ENCODE results near the gene POLG. TPM values are rescaled to one million over a fixed set of nuclear protein-coding genes. Genes with fewer than 3 reads are reported as not detected.

The POLG gene
- total RNA-seq, 1 experiment from 2014 or later: 50.5 TPM

- no peaks in the 10 kb centered on the region for H3K9me3 ChIP-seq (replicated peaks)
- no peak overlapping the region for H3K27ac ChIP-seq
- DNase-seq: no peak
- H3K4me1 ChIP-seq: no peaks in the 10 kb centered on the region
- H3K36me3 ChIP-seq: no peaks in the 10 kb centered on the region
- H3K27me3 ChIP-seq: peaks cover under 1% of the 10 kb centered on the region
- no peak overlapping the region for H3K4me3 ChIP-seq
Observed at GRCh38 chr15:89374086-89374981, 39.7 kb upstream of the POLG start.

DNA sequence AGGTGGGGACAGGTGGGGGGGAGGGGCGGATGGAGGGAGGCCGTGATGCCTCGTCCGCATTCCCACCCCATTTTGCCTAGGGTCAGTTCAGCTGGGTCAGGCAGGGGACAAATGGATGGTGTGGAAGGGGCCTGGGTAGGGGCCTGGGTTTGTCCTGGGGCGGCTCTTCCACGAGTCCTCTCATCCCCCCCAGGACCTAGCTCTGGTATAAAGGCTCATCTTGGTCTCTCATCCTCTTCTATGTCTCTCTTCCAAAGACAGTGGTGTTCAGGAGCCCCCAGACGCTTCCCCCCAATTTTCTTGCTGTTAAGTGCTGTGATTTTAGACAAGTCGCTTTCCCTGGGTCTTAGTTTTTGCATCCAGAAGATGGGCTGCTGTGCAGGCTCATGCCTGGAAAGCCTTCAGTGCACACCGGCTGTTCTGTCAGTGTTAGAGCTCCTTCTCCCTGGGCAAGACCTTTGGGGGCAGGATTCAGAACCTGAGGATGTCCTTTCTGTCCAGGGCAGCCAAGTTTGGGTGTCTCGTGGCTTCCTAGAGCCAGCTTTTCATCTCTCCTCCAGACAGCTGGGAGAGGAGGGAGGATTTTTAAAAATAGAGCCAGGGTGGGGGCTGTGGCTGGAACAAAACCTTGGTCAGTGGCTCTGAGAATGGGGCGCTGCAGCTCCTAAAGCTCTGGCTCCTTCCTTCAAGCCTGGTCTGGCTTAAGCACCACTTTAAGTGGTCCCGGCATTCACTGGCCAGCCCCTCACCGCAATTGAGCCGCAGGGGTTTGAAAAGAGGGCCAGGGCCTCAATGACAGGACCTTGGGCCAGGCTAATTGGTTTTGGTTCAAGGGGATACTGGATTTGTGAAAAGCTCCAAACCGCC is 37.7 kb upstream of the POLG start:
- H3K9me3 ChIP-seq (replicated peaks): no peaks in the 10 kb centered on the region
- H3K4me3 ChIP-seq: no peak overlapping the region
- H3K27me3 ChIP-seq: peaks cover 7% of the 10 kb centered on the region
- H3K4me1 ChIP-seq: no peaks in the 10 kb centered on the region
- DNase-seq: no peak
- no peak overlapping the region for H3K27ac ChIP-seq
- no peaks in the 10 kb centered on the region for H3K36me3 ChIP-seq

GRCh38 chr15:89371228-89372044 is 36.8 kb upstream of the POLG start:
- no peak for DNase-seq
- H3K4me1 ChIP-seq: no peaks in the 10 kb centered on the region
- peaks cover 7% of the 10 kb centered on the region for H3K27me3 ChIP-seq
- no peaks in the 10 kb centered on the region for H3K36me3 ChIP-seq
- no peak overlapping the region for H3K4me3 ChIP-seq
- no peak overlapping the region for H3K27ac ChIP-seq
- no peaks in the 10 kb centered on the region for H3K9me3 ChIP-seq (replicated peaks)

DNA sequence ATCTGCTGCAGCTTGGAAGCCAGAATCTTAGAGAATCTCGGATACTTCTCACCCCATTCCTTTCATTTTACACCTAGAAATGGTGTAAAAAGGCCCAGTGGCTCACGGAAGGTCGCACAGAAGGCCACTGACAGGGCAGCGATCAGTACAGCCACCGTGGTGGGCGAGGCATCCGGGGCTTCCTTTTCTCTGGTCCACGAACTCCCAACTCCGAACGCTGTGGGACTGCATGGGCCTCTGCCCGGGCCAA is 36.3 kb upstream of the POLG start:
- no peaks in the 10 kb centered on the region for H3K36me3 ChIP-seq
- H3K4me3 ChIP-seq: no peak overlapping the region
- peaks cover 7% of the 10 kb centered on the region for H3K27me3 ChIP-seq

GRCh38 chr15:89370120-89370977 is 35.7 kb upstream of the POLG start:
- H3K36me3 ChIP-seq: no peaks in the 10 kb centered on the region
- H3K27ac ChIP-seq: no peak overlapping the region
- H3K4me3 ChIP-seq: no peak overlapping the region
- H3K9me3 ChIP-seq (replicated peaks): no peaks in the 10 kb centered on the region
- DNase-seq: no peak
- H3K4me1 ChIP-seq: no peaks in the 10 kb centered on the region
- peaks cover 7% of the 10 kb centered on the region for H3K27me3 ChIP-seq

More for the DNA sequence above, 36.3 kb upstream of the POLG start:
- Histone ChIP-seq H3K27ac (no peak overlapping the region), H3K9me3 (replicated peaks) (no peaks in the 10 kb centered on the region), H3K4me1 (no peaks in the 10 kb centered on the region)
- no peak for DNase-seq

- H3K27ac ChIP-seq: no peak overlapping the region
- no peak for DNase-seq
- H3K4me3 ChIP-seq: no peak overlapping the region
- peaks cover 7% of the 10 kb centered on the region for H3K27me3 ChIP-seq
- H3K9me3 ChIP-seq (replicated peaks): no peaks in the 10 kb centered on the region
- H3K36me3 ChIP-seq: no peaks in the 10 kb centered on the region
- H3K4me1 ChIP-seq: no peaks in the 10 kb centered on the region
Observed at GRCh38 chr15:89369341-89369947, 34.8 kb upstream of the POLG start.

GRCh38 chr15:89368566-89369223 is 34.1 kb upstream of the POLG start:
- no peaks in the 10 kb centered on the region for H3K36me3 ChIP-seq
- H3K4me1 ChIP-seq: no peaks in the 10 kb centered on the region
- no peaks in the 10 kb centered on the region for H3K9me3 ChIP-seq (replicated peaks)
- H3K27me3 ChIP-seq: peaks cover 7% of the 10 kb centered on the region
- DNase-seq: no peak
- H3K4me3 ChIP-seq: no peak overlapping the region
- no peak overlapping the region for H3K27ac ChIP-seq

DNA sequence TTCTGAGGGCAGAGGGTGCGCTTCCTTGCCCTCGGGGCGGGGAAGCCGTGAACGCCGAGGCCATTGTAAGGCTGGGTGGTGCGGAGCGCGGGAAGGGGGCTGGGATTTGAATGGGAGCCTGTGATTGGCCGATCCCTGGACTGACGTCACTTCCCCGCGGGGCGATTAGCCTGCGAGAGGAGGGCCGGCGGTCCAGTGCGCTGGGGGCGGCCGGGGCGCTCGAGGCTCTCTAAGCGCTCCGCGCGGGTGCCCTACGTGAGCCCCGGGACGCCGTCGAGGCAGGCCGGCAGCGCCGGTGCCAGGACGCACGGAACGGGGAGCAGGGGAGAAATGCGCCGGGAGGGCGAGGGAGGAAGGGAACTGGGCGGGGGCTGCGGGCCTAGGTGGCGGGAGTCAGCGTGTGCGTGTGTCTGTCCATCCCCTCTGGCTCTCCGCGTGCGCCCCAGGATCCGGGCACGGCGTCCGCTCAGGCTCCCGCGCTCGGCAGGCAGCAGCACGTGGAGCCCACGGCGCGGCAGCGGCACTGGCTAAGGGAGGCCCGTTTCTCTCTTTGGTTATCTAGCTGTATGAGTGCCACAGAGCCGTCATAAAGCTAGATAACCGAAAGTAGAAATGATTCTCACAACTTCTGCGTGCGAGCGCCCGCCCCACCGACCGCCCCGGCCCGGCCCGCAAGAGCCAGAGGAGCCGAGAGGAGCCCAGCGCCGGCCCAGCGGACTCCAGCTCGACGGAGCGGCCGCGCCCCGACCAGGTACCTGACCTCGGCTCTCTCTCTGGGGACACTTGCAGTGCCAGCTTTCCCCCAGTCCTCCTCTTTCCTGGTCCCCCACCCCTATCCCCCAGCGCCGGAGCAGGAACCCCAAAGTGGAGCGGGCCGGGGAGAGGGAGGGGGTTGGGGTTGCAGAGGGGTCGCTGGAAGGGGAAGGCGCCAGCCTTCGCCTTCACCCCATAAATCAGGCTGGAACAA is 33.1 kb upstream of the POLG start:
- no peak for DNase-seq
- Histone ChIP-seq H3K4me1 (no peaks in the 10 kb centered on the region), H3K4me3 (no peak overlapping the region)

GRCh38 chr15:89366656-89367393 is 32.2 kb upstream of the POLG start:
- Histone ChIP-seq H3K27me3 (peaks cover 7% of the 10 kb centered on the region), H3K9me3 (replicated peaks) (no peaks in the 10 kb centered on the region), H3K4me3 (no peak overlapping the region), H3K4me1 (no peaks in the 10 kb centered on the region), H3K27ac (no peak overlapping the region), H3K36me3 (no peaks in the 10 kb centered on the region)
- no peak for DNase-seq

More for the DNA sequence above, 33.1 kb upstream of the POLG start:
- no peaks in the 10 kb centered on the region for H3K36me3 ChIP-seq
- H3K27ac ChIP-seq: no peak overlapping the region
- H3K9me3 ChIP-seq (replicated peaks): no peaks in the 10 kb centered on the region
- peaks cover 7% of the 10 kb centered on the region for H3K27me3 ChIP-seq

DNA sequence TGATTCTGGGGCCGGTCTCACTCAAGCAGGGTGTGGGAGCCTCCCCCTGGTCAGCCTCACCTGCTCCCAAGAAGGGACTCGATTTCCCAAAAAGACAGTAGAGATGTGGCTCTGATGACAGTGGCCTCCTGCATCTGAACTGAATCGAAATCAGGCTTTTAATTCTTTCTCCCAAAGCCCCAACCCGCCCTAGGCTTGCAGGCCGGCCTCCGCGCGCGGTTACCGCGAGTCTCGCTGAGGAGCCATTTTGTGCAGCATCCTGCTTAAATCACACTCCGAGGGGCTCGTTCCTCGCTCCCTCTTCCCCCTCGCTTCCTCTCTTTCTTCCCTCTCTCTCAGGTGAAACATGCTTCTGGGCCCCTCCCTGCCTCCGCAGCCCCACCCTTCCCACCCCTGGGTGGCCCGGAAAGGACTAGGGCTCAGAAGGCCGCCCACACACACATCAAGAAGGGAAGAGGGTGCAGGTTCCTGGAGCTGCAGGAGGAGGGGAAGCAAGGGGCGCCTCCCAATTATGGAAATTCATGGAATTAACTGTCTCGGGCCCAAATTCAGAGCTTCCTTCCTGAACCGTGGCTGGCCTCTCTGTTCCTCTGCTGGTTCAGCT is 30.9 kb upstream of the POLG start:
- no peak overlapping the region for H3K4me3 ChIP-seq
- H3K36me3 ChIP-seq: no peaks in the 10 kb centered on the region
- no peaks in the 10 kb centered on the region for H3K4me1 ChIP-seq
- no peak for DNase-seq
- peaks cover 7% of the 10 kb centered on the region for H3K27me3 ChIP-seq
- H3K9me3 ChIP-seq (replicated peaks): no peaks in the 10 kb centered on the region
- H3K27ac ChIP-seq: no peak overlapping the region

DNA sequence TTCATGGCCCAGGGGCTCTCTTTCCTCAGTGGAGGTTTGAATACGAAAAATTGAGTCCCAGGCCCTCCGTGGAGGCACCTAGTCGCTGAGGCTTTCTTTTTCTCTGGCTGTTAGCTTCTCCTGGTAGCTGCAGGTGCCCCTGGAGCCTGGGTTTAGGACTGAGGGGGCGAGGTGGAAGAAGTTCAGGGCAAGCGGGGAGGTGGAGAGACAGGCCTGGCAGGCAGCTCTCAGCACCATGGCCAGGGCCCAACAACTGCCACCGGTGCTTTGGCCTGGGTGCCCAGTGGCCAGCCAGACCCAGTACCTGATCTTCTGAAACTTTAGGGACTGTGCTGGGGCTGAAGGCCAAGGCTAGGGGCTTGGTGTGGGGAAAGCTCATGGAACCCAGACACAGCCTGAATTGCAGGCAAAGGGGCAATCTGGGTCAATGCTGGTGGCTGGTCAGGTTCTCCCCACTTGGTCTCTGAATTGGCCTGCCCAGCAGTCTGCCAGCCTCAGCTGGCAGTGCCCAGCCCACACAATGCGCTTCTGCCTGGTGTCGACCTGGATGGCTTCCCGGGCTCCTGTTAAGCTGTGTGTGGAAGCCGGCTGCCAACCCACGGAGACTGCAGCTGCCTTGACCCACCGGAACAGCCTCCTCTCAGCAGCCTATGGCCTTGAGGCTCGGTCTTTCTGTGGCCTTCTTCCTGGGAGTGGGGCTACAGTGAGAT is 30.3 kb upstream of the POLG start:
- Histone ChIP-seq H3K4me1 (no peaks in the 10 kb centered on the region), H3K36me3 (no peaks in the 10 kb centered on the region), H3K27ac (no peak overlapping the region), H3K4me3 (no peak overlapping the region), H3K27me3 (peaks cover 7% of the 10 kb centered on the region), H3K9me3 (replicated peaks) (no peaks in the 10 kb centered on the region)
- no peak for DNase-seq

All from SJCRH30 (cell line).